NCI-H82 treated with DMSO at 0.1 percent for 48 hours (cell line): ENCODE results near the gene TYW1B.
"Not testable (repeated sequence)": the region's sequence is repeated elsewhere in the genome, so short reads cannot be mapped to it uniquely, and the experiment has no call there.

ENCODE experiments used
- DNase-seq: peaks from one replicate; lab custom pipeline; 2025; ENCODE audit not compliant: unreplicated experiment; lab: John Stamatoyannopoulos, UW

The TYW1B gene

GRCh38 chr7:72816370-72817157, 11.4 kb downstream of the TYW1B start:
- DNase-seq = not testable (repeated sequence)

GRCh38 chr7:72810437-72810836, 17.6 kb downstream of the TYW1B start:
- DNase-seq = not testable (repeated sequence)

- DNase-seq = not testable (repeated sequence)
These were observed 19.5 kb downstream of the TYW1B start for GRCh38 chr7:72808511-72808910.

- DNase-seq = not testable (repeated sequence)
These were observed 21.1 kb downstream of the TYW1B start for GRCh38 chr7:72806851-72807250.

GRCh38 chr7:72805526-72806494, 22.2 kb downstream of the TYW1B start:
- no peak for DNase-seq

GRCh38 chr7:72803778-72804177, 24.2 kb downstream of the TYW1B start:
- not testable (repeated sequence) for DNase-seq

GRCh38 chr7:72801564-72801963, 26.4 kb downstream of the TYW1B start:
- DNase-seq = not testable (repeated sequence)

- not testable (repeated sequence) for DNase-seq
These were observed 32.6 kb downstream of the TYW1B start for GRCh38 chr7:72795401-72795800.

GRCh38 chr7:72793791-72794190, 34.2 kb downstream of the TYW1B start:
- peak; percentile 37 for DNase-seq

GRCh38 chr7:72790698-72791060, 37.3 kb downstream of the TYW1B start:
- DNase-seq = not testable (repeated sequence)

- DNase-seq = peak; percentile 12
These were observed 37.8 kb downstream of the TYW1B start for GRCh38 chr7:72790048-72790697.

GRCh38 chr7:72785166-72785955, 42.6 kb downstream of the TYW1B start:
- DNase-seq = no peak

GRCh38 chr7:72783601-72784370, 44.2 kb downstream of the TYW1B start:
- peak; percentile 1 for DNase-seq

- DNase-seq = no peak
These were observed 46.4 kb downstream of the TYW1B start for GRCh38 chr7:72781631-72782030.

GRCh38 chr7:72781161-72781560, 46.8 kb downstream of the TYW1B start:
- no peak for DNase-seq

GRCh38 chr7:72780289-72780894, 47.6 kb downstream of the TYW1B start:
- DNase-seq = not testable (repeated sequence)

GRCh38 chr7:72777167-72777566, 50.8 kb downstream of the TYW1B start:
- not testable (repeated sequence) for DNase-seq

GRCh38 chr7:72772627-72773026, 55.4 kb downstream of the TYW1B start:
- not testable (repeated sequence) for DNase-seq

GRCh38 chr7:72766994-72767393, 61.0 kb downstream of the TYW1B start:
- DNase-seq = not testable (repeated sequence)
